OCI-LY1 (cell line): ENCODE data around the gene AGBL3.

ENCODE experiments used
- H2AFZ ChIP-seq: fragments of 200-600 bp; sonication (generic), shearing (Covaris generic); 2 replicates; pipeline ENCODE4 v1.6.0; 2014; ENCODE audit warnings: antibody characterized with exemption, mild to moderate bottlenecking, low read length
- H3F3A ChIP-seq: fragments of 200-600 bp; sonication (generic), shearing (Covaris generic); 2 replicates; pipeline ENCODE4 v1.6.0; 2014; ENCODE audit warnings: mild to moderate bottlenecking, antibody characterized with exemption, low read length, moderate library complexity; ENCODE audit not compliant: insufficient read depth
- H3K27ac ChIP-seq: fragments of 200-600 bp; sonication (generic); 2 replicates; pipeline ENCODE4 v1.5.1; 2014; ENCODE audit warnings: low read length, mixed run types, mild to moderate bottlenecking, low read depth; ENCODE audit not compliant: poor library complexity, severe bottlenecking
- H3K27me3 ChIP-seq: fragments of 200-600 bp; sonication (generic); 2 replicates; pipeline ENCODE4 v1.6.0; 2014; ENCODE audit warnings: antibody characterized with exemption, mild to moderate bottlenecking, low read length, moderate library complexity; ENCODE audit not compliant: insufficient read depth
- H3K36me3 ChIP-seq: fragments of 200-600 bp; sonication (generic); 2 replicates; pipeline ENCODE4 v1.6.1; 2014; ENCODE audit warnings: mild to moderate bottlenecking, antibody characterized with exemption, low read length, moderate library complexity, mixed read lengths; ENCODE audit not compliant: insufficient read depth
- H3K4me1 ChIP-seq: fragments of 200-600 bp; sonication (generic); 2 replicates; pipeline ENCODE4 v1.5.1; 2014; ENCODE audit warnings: mild to moderate bottlenecking, low read length, moderate library complexity; ENCODE audit not compliant: insufficient read depth, severe bottlenecking
- H3K4me2 ChIP-seq: fragments of 200-600 bp; sonication (generic), shearing (Covaris generic); 2 replicates; pipeline ENCODE4 v1.6.1; 2014; ENCODE audit warnings: low read length
- H3K4me3 ChIP-seq: fragments of 200-600 bp; sonication (generic); 2 replicates; pipeline ENCODE4 v1.5.1; 2014; ENCODE audit warnings: low read length, low read depth, mild to moderate bottlenecking, mixed read lengths; ENCODE audit not compliant: poor library complexity, severe bottlenecking
- H3K79me2 ChIP-seq: fragments of 200-600 bp; shearing (Covaris generic); 2 replicates; pipeline ENCODE4 v1.6.1; 2016; ENCODE audit warnings: mixed run types, low read length, mixed read lengths; ENCODE audit not compliant: insufficient read depth
- H3K9ac ChIP-seq: fragments of 200-600 bp; sonication (generic), shearing (Covaris generic); 2 replicates; pipeline ENCODE4 v1.6.1; 2014; ENCODE audit warnings: mild to moderate bottlenecking, low read length, mixed read lengths
- H3K9me2 ChIP-seq: fragments of 200-600 bp; sonication (generic), shearing (Covaris generic); 2 replicates; pipeline ENCODE4 v1.6.1; 2014; ENCODE audit warnings: low read depth, mild to moderate bottlenecking, low read length, mixed read lengths
- H3K9me3 ChIP-seq: fragments of 200-600 bp; shearing (Covaris generic); 2 replicates; pipeline ENCODE4 v1.6.1; 2014; ENCODE audit warnings: low read length, mixed read lengths
- H4K20me1 ChIP-seq: fragments of 200-600 bp; sonication (generic), shearing (Covaris generic); 2 replicates; pipeline ENCODE4 v1.6.0; 2016; ENCODE audit warnings: mild to moderate bottlenecking, low read length; ENCODE audit not compliant: insufficient read depth
- CTCF ChIP-seq: fragments of 200-600 bp; sonication (generic), shearing (Covaris generic); IDR thresholded peaks from 2 replicates; pipeline ENCODE4 v1.5.1; 2017; ENCODE audit warnings: mild to moderate bottlenecking, antibody characterized with exemption, low read length, moderate library complexity, mixed read lengths
- EZH2 ChIP-seq: fragments of 200-600 bp; sonication (generic), shearing (Covaris generic); IDR thresholded peaks from 2 replicates; pipeline ENCODE4 v1.8.0; 2017; ENCODE audit warnings: borderline replicate concordance, mixed run types, mild to moderate bottlenecking, antibody characterized with exemption, low read length, moderate library complexity, mixed read lengths

AGBL3 gene

GRCh38 chr7:135079068-135079467, 92.8 kb downstream of the AGBL3 start:
- no peaks in the 10 kb centered on the region for H3K36me3 ChIP-seq
- no peak overlapping the region for H3K9ac ChIP-seq
- no peaks in the 10 kb centered on the region for H3F3A ChIP-seq
- H3K4me1 ChIP-seq: no peaks in the 10 kb centered on the region
- H3K9me2 ChIP-seq: no peaks in the 10 kb centered on the region
- no peak overlapping the region for H2AFZ ChIP-seq
- no peak overlapping the region for H3K4me2 ChIP-seq
- no peaks in the 10 kb centered on the region for H3K9me3 ChIP-seq
- no peaks in the 10 kb centered on the region for H4K20me1 ChIP-seq
- no peak overlapping the region for H3K27ac ChIP-seq
- H3K27me3 ChIP-seq: no peaks in the 10 kb centered on the region
- no peaks in the 10 kb centered on the region for H3K79me2 ChIP-seq
- TF ChIP-seq EZH2 (no peak), CTCF (no peak)
- H3K4me3 ChIP-seq: no peak overlapping the region

- H2AFZ ChIP-seq: no peak overlapping the region
- H3K9me3 ChIP-seq: no peaks in the 10 kb centered on the region
- no peaks in the 10 kb centered on the region for H4K20me1 ChIP-seq
- no peaks in the 10 kb centered on the region for H3K4me1 ChIP-seq
- no peak overlapping the region for H3K9ac ChIP-seq
- no peaks in the 10 kb centered on the region for H3K9me2 ChIP-seq
- no peaks in the 10 kb centered on the region for H3F3A ChIP-seq
- no peaks in the 10 kb centered on the region for H3K27me3 ChIP-seq
- H3K79me2 ChIP-seq: no peaks in the 10 kb centered on the region
- no peak overlapping the region for H3K4me3 ChIP-seq
- H3K4me2 ChIP-seq: no peak overlapping the region
- H3K36me3 ChIP-seq: no peaks in the 10 kb centered on the region
- TF ChIP-seq CTCF (no peak), EZH2 (no peak)
- no peak overlapping the region for H3K27ac ChIP-seq
Observed at GRCh38 chr7:135083005-135083404, 96.7 kb downstream of the AGBL3 start.

- TF ChIP-seq CTCF (no peak), EZH2 (no peak)
- no peaks in the 10 kb centered on the region for H4K20me1 ChIP-seq
- no peak overlapping the region for H3K27ac ChIP-seq
- H3K4me3 ChIP-seq: no peak overlapping the region
- H2AFZ ChIP-seq: no peak overlapping the region
- no peaks in the 10 kb centered on the region for H3F3A ChIP-seq
- H3K4me1 ChIP-seq: no peaks in the 10 kb centered on the region
- no peak overlapping the region for H3K4me2 ChIP-seq
- H3K27me3 ChIP-seq: no peaks in the 10 kb centered on the region
- no peaks in the 10 kb centered on the region for H3K36me3 ChIP-seq
- H3K9ac ChIP-seq: no peak overlapping the region
- H3K9me2 ChIP-seq: no peaks in the 10 kb centered on the region
- H3K79me2 ChIP-seq: no peaks in the 10 kb centered on the region
- peaks cover 5% of the 10 kb centered on the region for H3K9me3 ChIP-seq
Observed at GRCh38 chr7:135088566-135088965, 102.3 kb downstream of the AGBL3 start.
